Pons (tissue), 1 donor: ENCODE measurements around the gene PCMTD2.

ENCODE experiments used
- DNase-seq: peaks from one replicate; pipeline ENCODE4 v3.0.0-alpha.2; 2016; ENCODE audit warnings: low spot score

The PCMTD2 gene

GRCh38 chr20:64256282-64256935, 861 bp downstream of the PCMTD2 start:
- DNase-seq: peak; percentile 28

- DNase-seq: no peak
Observed at GRCh38 chr20:64257107-64257757, 1.7 kb downstream of the PCMTD2 start.

GRCh38 chr20:64258071-64258823, 2.7 kb downstream of the PCMTD2 start:
- DNase-seq: no peak

GRCh38 chr20:64260239-64260638, 4.7 kb downstream of the PCMTD2 start:
- DNase-seq: no peak

- DNase-seq: no peak
Observed at GRCh38 chr20:64261138-64261537, 5.6 kb downstream of the PCMTD2 start.

GRCh38 chr20:64264091-64264490, 8.5 kb downstream of the PCMTD2 start:
- no peak for DNase-seq

GRCh38 chr20:64265201-64265600, 9.7 kb downstream of the PCMTD2 start:
- DNase-seq: no peak

GRCh38 chr20:64266988-64267387, 11.4 kb downstream of the PCMTD2 start:
- DNase-seq: no peak

GRCh38 chr20:64268174-64268573, 12.6 kb downstream of the PCMTD2 start:
- no peak for DNase-seq

- DNase-seq: no peak
Observed at GRCh38 chr20:64269604-64270411, 14.3 kb downstream of the PCMTD2 start.

GRCh38 chr20:64271636-64272035, 16.1 kb downstream of the PCMTD2 start:
- no peak for DNase-seq

- no peak for DNase-seq
Observed at GRCh38 chr20:64273109-64273508, 17.6 kb downstream of the PCMTD2 start.

GRCh38 chr20:64276817-64277216, 21.3 kb downstream of the PCMTD2 start:
- DNase-seq: no peak

GRCh38 chr20:64277571-64278316, 22.2 kb downstream of the PCMTD2 start:
- no peak for DNase-seq

- no peak for DNase-seq
Observed at GRCh38 chr20:64278317-64278681, 22.8 kb downstream of the PCMTD2 start.

- DNase-seq: no peak
Observed at GRCh38 chr20:64279826-64280459, 24.4 kb downstream of the PCMTD2 start.

- no peak for DNase-seq
Observed at GRCh38 chr20:64280460-64280843, 24.9 kb downstream of the PCMTD2 start.

- no peak for DNase-seq
Observed at GRCh38 chr20:64283646-64284045, 28.1 kb downstream of the PCMTD2 start.

GRCh38 chr20:64285579-64286446, 30.3 kb downstream of the PCMTD2 start:
- DNase-seq: peak; percentile 35
